SJCRH30 (cell line): ENCODE results near the gene SYT7. TPM values are rescaled to one million over a fixed set of nuclear protein-coding genes. Genes with fewer than 3 reads are reported as not detected.
A peak's percentile ranks its signal among the peaks of the same experiment; 100 is the strongest.

Experiments used
- DNase-seq, 2 experiments: peaks; one replicate each; pipeline ENCODE4 v3.0.0-alpha.2; 2015 to 2020
- H3K27ac ChIP-seq: fragments of 250-450 bp; sonication (Bioruptor Pico); 2 replicates; pipeline ENCODE4 v1.5.1; 2020; ENCODE audit warnings: mild to moderate bottlenecking, moderate library complexity
- H3K27me3 ChIP-seq: fragments of 250-450 bp; sonication (Bioruptor Pico); 2 replicates; pipeline ENCODE4 v1.5.1; 2020; ENCODE audit warnings: mild to moderate bottlenecking, moderate library complexity
- H3K36me3 ChIP-seq: fragments of 250-450 bp; sonication (Bioruptor Pico); 2 replicates; pipeline ENCODE4 v1.5.1; 2020; ENCODE audit warnings: mild to moderate bottlenecking, moderate library complexity
- H3K4me1 ChIP-seq: fragments of 250-450 bp; sonication (Bioruptor Pico); 2 replicates; pipeline ENCODE4 v1.5.1; 2020; ENCODE audit warnings: mild to moderate bottlenecking, moderate library complexity
- H3K4me3 ChIP-seq: fragments of 250-450 bp; sonication (Bioruptor Pico); 2 replicates; pipeline ENCODE4 v1.5.1; 2020; ENCODE audit warnings: mild to moderate bottlenecking, moderate library complexity
- H3K9me3 ChIP-seq: fragments of 250-450 bp; sonication (Bioruptor Pico); replicated peaks from 2 replicates; pipeline ENCODE4 v1.5.1; 2020; ENCODE audit warnings: mild to moderate bottlenecking, moderate library complexity
- total RNA-seq: library from RNA; depleted of rRNA; stranded (reverse); fragments of >200 nt; shearing (Covaris generic); gene quantifications from 2 replicates; pipeline ENCODE4 v1.2.3, GENCODE V29; 2014

The SYT7 gene
- total RNA-seq, 1 experiment from 2014 or later = 1.1 TPM

DNA sequence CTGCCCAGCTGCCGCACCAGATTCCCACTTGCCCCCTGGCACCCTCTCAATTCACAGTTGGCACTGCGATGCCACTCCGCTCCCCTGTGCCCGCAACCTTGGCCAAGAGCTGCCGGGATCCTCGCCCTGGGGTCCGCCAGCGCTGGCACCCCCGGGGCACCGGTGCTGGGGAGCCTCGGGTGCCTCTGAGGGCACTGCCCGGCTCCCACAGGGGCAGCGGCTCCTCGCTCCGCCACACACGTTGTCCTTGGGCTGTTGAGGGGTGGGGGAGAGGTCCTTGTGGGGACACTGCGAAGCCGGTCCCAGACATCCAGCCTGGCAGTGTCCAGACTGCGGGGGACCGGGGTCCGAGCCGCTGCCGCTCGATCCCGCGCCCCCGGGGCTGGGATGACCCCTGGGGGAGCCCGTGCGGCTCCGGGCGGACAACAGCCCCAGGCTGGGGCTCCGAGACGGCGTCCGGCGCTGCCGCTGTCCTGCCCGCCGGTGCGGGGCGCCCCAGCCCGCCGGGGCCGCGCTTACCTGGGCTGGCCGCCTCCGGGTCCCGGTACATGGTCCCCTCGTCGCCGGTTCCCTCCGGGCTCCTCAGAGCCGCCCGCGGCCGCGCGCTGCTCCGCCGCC is 496 bp downstream of the SYT7 start:
- Histone ChIP-seq H3K4me1 (no peaks in the 10 kb centered on the region), H3K4me3 (peak overlapping the region; percentile 58), H3K36me3 (no peaks in the 10 kb centered on the region), H3K27ac (no peak overlapping the region), H3K9me3 (no peaks in the 10 kb centered on the region), H3K27me3 (peaks cover 12% of the 10 kb centered on the region; the same call in 1 of the 2 replicates)
- DNase-seq = no peak

DNA sequence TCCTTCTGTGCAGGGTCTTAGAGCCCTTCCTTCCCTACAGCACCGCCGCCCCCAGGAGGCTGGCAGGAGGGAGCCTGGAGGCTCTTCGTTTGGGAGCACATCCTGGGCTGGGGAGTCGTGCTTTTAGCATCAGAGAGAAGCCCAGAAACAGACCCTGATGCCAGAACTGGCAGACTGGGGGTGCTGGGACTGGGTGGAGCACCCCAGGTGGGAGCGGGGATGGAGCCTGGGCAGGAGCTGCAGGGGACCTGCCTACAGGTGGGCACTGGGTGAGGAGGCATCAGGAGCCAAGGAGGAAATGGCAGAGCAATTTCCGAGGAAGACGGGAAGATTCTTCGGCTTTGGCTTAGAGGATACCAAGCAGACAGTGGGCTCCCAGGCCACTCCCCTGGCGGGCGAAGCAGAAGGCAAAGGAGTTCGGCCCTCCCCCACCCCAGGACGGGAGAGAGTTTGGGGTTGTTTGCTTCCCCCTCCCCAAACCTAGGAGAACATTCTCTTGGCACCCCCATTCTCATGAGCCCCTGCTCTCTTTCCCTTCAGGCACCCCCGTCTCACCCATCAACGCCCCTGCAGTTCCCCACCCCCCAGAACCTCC is 1.1 kb downstream of the SYT7 start:
- Histone ChIP-seq H3K9me3 (no peaks in the 10 kb centered on the region), H3K4me3 (no peak overlapping the region), H3K36me3 (no peaks in the 10 kb centered on the region), H3K27ac (no peak overlapping the region), H3K27me3 (peaks cover 12% of the 10 kb centered on the region; the same call in 1 of the 2 replicates), H3K4me1 (no peaks in the 10 kb centered on the region)
- DNase-seq = no peak

DNA sequence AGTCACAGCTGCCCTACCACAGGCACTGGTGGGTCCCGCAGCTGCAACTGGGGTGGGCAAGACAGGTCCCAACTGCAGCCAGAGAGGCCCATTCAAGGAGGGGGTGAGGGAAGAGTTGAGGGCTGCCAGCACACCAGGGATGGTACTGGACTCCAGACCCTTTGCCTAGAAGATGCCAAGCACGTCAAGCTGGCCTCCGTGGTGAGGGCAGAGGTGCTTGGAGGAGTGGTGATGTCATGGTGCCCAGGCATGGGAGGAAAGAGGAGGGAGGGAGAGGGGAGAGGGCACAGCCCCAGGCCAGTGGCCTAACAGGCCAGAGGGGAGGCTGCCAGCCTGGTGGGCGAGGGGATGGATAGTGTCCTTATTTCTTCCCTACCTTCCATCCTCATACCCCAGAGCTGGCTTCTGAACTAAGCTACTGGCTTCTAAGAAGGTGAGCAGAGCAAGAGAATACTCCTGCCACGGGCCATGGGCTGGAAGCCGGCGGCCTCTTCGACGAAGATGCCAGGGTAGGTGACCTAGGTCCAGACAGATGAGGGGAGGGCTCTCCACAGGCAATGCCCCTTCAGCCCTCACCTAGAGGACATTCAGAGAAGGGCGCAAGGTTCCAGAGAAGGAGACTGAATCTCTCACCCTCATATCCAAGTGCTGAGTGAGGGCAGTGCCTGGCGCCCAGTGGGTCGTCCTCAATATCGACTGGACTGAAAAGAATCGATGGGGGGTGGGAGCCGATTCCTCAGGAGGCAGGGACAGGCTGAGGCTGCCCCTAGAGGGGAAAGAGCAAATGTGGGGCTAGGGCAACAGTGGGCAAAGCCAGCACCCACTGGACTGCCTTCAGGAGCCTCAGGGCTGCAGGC is 1.8 kb downstream of the SYT7 start:
- no peak overlapping the region for H3K27ac ChIP-seq
- peaks cover 12% of the 10 kb centered on the region; the same call in 1 of the 2 replicates for H3K27me3 ChIP-seq
- no peak for DNase-seq
- H3K4me1 ChIP-seq = no peaks in the 10 kb centered on the region
- no peaks in the 10 kb centered on the region for H3K36me3 ChIP-seq
- H3K4me3 ChIP-seq = no peak overlapping the region
- H3K9me3 ChIP-seq = no peaks in the 10 kb centered on the region

DNA sequence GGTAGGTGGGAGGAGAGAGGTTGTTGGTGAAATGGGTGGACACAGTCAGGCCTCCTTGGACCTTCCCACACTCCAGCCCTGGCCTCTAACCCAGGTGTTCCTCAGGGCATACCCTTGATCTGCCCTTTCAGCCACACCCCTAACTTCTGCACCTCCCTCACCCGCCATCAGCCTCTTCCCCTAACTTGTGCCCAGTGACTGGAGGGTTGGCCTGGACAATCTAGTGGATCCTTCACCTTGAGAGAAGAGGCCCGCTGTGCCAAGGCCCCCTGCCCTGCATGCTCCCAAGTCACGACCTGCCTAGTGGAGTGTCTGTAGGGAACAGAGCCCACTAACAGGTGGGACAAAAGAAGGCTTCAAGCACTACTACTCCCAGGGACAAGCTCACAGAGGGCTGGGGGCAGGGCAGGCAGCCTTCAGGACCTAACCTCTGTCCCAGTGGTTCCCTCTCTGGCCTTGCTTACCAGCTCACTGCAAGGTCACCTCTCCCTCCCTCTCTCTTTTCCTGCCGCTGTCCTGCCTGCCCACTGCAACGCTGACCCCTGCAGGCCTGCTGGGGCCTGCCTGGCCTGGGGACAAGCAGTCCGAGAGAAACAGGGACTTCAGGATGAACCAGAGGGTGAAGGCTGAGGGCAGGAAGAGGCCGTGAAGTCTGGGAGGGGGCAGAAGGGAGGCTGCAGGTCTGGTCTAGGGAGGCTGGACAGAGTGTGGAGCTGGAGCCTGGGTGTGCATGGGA is 3.3 kb downstream of the SYT7 start:
- peak; percentile 24 to 28 for DNase-seq
- no peak overlapping the region for H3K4me3 ChIP-seq
- H3K4me1 ChIP-seq = no peaks in the 10 kb centered on the region
- H3K27me3 ChIP-seq = peaks cover 12% of the 10 kb centered on the region; the same call in 1 of the 2 replicates
- H3K9me3 ChIP-seq = no peaks in the 10 kb centered on the region
- H3K36me3 ChIP-seq = no peaks in the 10 kb centered on the region
- no peak overlapping the region for H3K27ac ChIP-seq

DNA sequence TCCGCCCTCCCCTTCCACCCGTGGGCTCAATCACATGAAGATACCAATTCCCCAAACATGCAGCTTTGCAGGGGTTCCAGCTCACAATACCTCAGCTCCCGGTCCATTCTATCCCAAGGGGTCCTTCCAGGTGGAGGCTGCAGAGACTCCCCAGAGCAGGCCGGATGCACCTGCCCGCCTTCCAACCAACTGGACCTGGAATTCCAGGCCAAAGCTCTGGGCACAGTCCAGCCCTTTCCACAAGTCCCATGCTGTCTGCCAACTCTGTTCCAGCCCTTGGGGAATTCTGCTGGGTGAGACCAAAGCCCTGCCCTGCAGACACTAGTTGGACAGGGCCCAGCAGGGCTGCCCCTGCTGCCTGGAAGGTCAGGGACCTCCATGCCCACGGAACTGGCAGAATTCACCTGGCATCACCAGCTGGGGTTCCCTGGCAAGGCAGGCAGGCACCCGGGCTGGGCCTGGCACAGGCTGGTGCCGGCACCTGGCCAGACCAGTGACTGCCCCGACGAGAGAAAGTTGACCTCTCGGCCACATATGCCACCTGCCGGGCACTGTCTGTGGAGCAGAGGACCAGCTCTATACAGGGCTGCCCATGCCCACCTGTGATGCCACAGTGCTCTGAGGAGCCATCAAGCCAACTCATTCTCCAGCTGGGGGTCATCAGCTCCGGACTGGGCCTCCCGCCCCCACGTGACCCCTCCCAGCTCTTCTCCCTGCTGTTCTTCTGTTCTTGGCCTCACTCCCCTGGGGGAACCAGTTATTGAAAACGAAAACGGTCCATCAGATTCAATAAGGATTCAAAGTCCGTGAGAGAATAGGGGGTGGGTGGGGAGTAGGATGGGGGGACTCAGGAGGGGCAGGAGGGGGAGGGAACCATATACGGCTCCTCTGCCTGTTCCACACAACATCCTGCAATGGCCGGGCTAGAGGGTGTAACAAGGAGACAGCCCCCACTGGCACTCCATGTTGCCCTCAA is 4.7 kb downstream of the SYT7 start:
- H3K27me3 ChIP-seq = peaks cover 12% of the 10 kb centered on the region; the same call in 1 of the 2 replicates
- H3K4me3 ChIP-seq = no peak overlapping the region
- H3K36me3 ChIP-seq = no peaks in the 10 kb centered on the region
- no peaks in the 10 kb centered on the region for H3K4me1 ChIP-seq
- H3K9me3 ChIP-seq = no peaks in the 10 kb centered on the region
- no peak overlapping the region for H3K27ac ChIP-seq
- no peak for DNase-seq

DNA sequence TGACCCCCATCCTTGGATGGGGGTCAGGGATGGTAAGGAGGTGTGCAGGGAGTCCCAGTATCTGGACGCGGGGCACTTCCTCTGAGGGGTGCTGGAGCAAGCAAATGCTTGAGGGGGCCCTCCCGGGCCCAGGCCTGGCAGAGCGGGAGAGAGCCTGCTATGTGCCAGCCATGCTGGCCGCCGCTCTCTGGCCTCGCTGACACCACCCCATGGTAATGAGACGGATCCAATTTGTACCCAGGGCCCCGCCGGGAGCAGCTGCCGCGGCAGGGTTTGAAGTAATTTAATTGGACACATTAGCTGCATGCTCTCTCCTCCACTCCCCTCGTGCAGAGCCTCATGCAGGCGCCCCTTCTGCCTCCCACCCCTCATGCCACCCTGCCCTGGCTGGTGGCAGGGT is 6.3 kb downstream of the SYT7 start:
- H3K36me3 ChIP-seq = no peaks in the 10 kb centered on the region
- H3K4me3 ChIP-seq = no peak overlapping the region
- DNase-seq = no peak
- H3K27ac ChIP-seq = no peak overlapping the region
- no peaks in the 10 kb centered on the region for H3K4me1 ChIP-seq
- H3K9me3 ChIP-seq = no peaks in the 10 kb centered on the region
- peaks cover 3% of the 10 kb centered on the region; the same call in 1 of the 2 replicates for H3K27me3 ChIP-seq

DNA sequence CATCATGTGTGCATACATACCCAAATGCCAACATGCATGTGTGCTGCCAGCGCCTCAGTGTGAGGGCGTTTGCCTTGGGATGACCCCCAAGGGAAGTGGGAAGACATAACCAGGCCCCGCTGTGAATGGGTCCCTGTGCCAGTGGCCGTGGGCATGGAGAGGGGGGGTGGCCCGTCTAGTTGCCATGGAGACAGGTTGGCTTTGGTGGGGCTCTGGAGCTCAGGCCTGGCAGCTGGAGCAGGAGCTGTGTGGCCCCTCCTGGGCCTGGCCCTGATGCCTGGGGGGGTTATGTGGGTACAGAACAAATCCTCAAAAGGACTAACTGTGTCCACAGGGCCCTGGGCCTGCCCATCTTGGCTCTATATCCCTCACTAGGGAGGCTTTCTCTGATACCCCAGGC is 8.0 kb downstream of the SYT7 start:
- no peaks in the 10 kb centered on the region for H3K36me3 ChIP-seq
- H3K27ac ChIP-seq = no peak overlapping the region
- no peak for DNase-seq
- no peaks in the 10 kb centered on the region for H3K9me3 ChIP-seq
- no peaks in the 10 kb centered on the region for H3K4me1 ChIP-seq
- no peaks in the 10 kb centered on the region for H3K27me3 ChIP-seq
- H3K4me3 ChIP-seq = no peak overlapping the region

DNA sequence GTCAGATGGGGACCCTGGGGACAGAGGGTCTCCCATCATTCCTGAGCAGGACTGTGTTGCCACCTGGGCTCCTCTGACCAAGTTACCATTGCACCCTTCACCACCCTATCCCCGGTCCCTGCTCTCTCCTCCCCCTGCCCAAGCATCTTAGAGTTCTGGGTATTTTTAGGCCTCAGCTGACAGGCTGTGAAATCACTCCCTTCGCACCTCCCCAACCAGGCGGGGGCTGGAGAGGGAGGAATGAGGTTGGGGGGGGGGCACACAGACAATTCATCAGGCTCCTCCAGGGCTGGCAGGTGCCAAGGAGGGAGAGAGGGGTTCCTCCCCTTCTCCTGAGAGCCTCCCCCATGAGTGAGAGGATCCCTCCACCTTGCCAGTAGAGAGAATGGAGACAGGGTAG is 9.0 kb downstream of the SYT7 start:
- no peak for DNase-seq
- H3K9me3 ChIP-seq = no peaks in the 10 kb centered on the region
- no peaks in the 10 kb centered on the region for H3K4me1 ChIP-seq
- H3K27me3 ChIP-seq = no peaks in the 10 kb centered on the region
- H3K36me3 ChIP-seq = no peaks in the 10 kb centered on the region
- no peak overlapping the region for H3K4me3 ChIP-seq
- H3K27ac ChIP-seq = no peak overlapping the region

DNA sequence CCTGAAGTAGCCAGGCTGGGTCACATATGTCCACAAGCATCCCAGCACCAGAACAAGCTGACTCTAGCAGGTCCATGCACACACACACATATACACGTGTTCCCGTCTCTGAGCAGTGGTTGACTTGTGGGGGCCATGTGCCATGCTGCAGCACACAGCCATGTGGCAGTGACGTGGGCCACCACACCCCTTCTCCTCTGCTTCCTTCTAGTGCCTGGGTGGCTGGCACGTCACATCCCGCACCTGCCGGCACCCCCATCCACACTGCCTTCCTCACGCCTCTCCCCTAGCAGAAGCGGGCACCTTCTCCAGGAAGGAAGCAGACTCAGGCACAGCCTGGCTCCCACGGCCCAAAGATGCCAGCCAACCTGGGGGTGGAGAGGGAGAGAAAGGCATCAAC is 9.5 kb downstream of the SYT7 start:
- Histone ChIP-seq H3K9me3 (no peaks in the 10 kb centered on the region), H3K4me1 (no peaks in the 10 kb centered on the region), H3K27me3 (no peaks in the 10 kb centered on the region)

DNA sequence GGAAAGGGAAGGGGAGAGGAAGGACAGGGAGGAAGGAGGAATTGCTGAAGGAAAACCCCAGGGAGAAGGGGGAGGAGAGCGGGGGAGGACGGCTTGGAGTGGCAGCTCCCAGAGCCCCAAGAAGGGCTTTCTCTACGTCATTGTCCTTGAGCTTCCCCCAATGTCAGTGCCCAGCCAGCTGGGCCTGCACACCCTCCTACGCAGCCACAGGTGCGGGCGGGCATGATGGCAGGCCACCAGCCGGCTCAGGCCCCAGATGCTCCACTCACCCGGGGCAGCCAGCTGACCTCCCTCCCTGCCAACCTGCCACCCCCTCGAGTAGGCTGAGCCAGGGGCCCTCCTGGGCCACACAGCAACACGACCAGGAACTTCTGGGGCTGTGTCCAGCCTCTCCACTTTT is 11.2 kb downstream of the SYT7 start:
- Histone ChIP-seq H3K9me3 (no peaks in the 10 kb centered on the region), H3K4me1 (no peaks in the 10 kb centered on the region), H3K4me3 (no peak overlapping the region), H3K27me3 (no peaks in the 10 kb centered on the region), H3K27ac (no peak overlapping the region), H3K36me3 (no peaks in the 10 kb centered on the region)
- no peak for DNase-seq

More for the DNA sequence above, 9.5 kb downstream of the SYT7 start:
- no peak overlapping the region for H3K27ac ChIP-seq
- H3K4me3 ChIP-seq = no peak overlapping the region
- DNase-seq = no peak
- no peaks in the 10 kb centered on the region for H3K36me3 ChIP-seq

DNA sequence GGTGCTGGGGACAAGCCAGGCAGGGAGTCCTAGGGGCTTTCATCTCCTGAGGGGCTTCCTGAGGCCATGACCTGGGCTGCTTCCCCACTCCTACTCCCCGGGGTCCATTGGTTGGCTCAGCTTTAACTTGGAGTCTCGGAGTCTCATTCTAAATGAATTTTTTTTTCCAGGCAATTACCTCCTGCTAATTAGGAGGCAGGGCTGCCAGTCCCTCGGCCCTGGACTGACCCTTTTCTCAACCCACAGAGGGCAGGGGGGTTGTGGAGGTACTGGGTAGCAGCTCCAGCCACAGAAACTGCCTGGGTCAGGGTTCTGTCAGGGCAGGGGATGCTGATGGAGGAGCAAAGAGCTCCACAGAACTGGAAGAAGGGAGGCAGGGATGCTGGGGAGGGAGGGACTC is 11.9 kb downstream of the SYT7 start:
- no peak for DNase-seq
- no peaks in the 10 kb centered on the region for H3K9me3 ChIP-seq
- no peaks in the 10 kb centered on the region for H3K36me3 ChIP-seq
- H3K27me3 ChIP-seq = no peaks in the 10 kb centered on the region
- H3K4me1 ChIP-seq = no peaks in the 10 kb centered on the region
- H3K27ac ChIP-seq = no peak overlapping the region
- no peak overlapping the region for H3K4me3 ChIP-seq

DNA sequence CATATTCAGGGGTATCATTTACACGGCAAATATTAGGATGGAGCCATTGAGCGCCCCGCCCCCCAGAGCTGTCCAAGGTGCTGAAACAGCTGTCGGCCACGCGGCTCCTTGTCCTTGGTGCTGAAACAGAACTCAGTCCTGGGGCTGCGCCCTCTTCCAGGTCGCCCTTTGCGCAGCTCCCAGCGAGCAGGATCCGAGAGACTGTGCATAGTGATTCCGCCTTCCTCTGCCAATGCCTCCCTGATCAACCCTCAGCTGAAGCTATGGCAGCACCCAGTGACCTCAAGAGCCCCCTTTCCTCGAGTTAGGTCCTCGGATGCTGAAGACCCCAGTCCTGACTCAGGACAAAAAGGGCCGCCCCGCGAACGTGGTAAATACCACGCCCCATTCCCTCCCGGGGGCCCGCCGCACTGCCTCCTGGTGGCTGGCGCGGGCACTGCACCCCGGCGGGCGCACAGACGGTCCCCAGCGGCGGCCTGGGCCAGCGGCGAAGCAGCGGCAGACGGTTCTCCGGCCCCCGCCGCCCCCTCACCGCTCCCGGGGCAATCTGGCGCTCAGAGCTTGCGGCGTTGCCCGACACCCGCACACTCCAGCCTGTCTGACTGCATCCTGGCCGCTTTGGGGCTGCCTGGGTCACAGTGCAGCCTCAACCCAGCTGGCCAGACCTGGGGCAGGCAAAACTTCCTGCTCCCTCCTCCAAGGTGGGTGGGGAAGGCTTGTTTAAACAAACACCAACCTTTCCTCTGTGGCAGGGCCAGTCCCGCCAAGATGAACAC is 13.4 kb downstream of the SYT7 start:
- DNase-seq = peak; percentile 82 to 88
- no peaks in the 10 kb centered on the region for H3K36me3 ChIP-seq
- H3K27ac ChIP-seq = no peak overlapping the region
- no peaks in the 10 kb centered on the region for H3K9me3 ChIP-seq
- no peaks in the 10 kb centered on the region for H3K4me1 ChIP-seq
- H3K27me3 ChIP-seq = no peaks in the 10 kb centered on the region
- no peak overlapping the region for H3K4me3 ChIP-seq

DNA sequence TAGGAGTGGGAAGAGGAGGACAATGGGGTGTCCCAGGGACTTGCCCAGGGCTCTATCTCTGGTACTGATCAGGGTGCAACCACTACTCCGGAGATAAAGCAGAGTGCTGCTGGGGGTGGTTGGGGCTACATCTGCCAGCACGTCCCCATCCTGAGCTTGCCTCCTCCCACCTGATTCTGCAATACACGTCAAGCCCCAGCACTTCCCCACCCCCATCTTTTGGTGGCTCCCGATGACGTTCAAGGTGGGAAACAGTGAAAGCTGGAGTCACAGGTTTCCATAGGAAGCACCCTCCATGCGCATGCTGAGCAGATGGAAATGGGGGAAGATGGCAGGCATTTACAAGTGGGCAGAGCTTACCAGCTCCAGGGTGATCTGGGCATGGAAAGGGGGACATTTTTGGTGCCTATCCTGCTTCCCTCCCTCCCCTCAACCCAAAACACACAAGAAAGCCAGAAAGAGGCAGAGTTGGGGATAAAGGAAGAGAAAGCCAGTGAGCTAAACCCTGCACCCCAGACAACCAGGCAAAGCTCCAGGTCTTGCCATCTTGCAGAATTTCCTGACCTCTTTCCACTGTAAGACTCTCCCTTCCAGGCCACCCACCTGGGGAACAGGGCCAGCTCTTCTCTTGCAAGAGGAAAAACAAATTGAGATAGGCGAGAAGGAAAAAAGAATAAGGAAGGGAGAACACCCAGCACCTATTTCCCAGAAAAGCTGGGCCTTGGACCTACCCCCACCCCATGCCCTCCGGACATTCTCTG is 15.8 kb downstream of the SYT7 start:
- Histone ChIP-seq H3K27me3 (no peaks in the 10 kb centered on the region), H3K9me3 (no peaks in the 10 kb centered on the region), H3K27ac (no peak overlapping the region), H3K36me3 (no peaks in the 10 kb centered on the region), H3K4me3 (no peak overlapping the region), H3K4me1 (no peaks in the 10 kb centered on the region)
- no peak for DNase-seq
